8988T (cell line): Measurements from ENCODE around the gene ALDH2.
"Not testable (repeated sequence)": the region's sequence is repeated elsewhere in the genome, so short reads cannot be mapped to it uniquely, and the experiment has no call there.

Experiments used
- DNase-seq: peaks from one replicate; pipeline ENCODE4 v3.0.0; 2011

ALDH2 gene

DNA sequence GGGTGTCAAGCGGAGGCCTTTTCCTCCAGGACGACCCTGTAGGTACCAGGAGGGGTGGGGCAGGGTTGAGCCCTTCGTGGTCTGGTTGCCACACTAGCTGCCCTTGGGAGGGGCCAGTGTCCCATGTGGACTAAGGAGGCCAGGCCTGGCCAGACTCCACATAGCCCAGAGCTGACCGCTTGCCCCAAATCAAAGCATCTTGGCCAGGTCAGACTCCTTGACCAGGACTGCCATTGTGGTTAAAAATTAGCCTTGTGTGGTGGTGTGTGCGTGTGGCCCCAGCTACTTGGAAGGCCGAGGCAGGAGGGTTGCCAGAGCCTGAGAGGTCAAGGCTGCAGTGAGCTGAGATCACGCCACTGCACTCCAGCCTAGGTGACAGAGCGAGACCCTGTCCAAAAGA, 24.8 kb downstream of the ALDH2 start:
- DNase-seq = no peak

GRCh38 chr12:111792155-111792855, 25.6 kb downstream of the ALDH2 start:
- DNase-seq = no peak

GRCh38 chr12:111792856-111793235, 26.1 kb downstream of the ALDH2 start:
- no peak for DNase-seq

DNA sequence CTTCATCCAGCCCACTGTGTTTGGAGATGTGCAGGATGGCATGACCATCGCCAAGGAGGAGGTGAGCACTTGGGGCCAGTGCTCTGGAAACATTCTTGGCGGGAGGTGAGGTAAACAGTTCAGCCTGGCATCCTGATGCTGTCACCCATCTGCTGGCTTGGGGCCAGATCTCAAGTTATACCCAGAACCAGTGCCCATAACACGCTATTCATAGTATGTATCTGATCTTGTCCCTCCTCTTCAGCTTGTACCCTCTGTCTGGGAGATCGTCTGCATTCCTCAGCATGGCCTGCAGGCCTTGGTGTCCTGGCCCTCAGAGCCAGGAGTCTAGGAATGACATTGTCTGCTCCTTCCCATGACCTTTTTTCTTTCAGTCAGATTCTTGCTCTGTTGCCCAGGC, 31.4 kb downstream of the ALDH2 start:
- no peak for DNase-seq

GRCh38 chr12:111799758-111800157, 33.0 kb downstream of the ALDH2 start:
- DNase-seq = no peak

DNA sequence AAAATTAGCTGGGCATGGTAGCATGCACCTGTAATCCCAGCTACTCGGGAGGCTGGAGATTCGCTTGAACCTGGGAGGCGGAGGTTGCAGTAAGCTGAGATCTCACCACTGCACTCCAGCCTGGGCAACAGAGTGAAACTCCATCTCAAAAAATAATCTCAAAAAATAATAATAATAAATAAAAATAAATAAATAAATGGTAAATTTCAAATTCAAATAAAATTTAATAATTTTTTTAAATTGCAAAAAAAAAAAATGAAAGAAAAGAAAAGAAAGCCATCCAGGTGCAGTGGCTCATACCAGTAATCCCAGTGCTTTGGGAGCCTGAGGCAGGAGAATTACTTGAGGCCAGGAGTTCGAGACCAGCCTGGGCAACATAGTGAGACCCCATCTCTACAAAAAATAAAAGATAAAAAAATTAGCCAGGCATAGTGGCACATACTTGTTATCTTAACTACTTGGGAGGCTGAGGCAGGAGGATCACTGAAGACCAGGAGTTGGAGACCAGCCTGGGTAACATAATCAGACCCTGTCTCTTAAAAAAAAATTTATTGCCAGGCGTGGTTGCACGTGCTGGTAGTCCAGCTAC, 36.4 kb downstream of the ALDH2 start:
- no peak for DNase-seq

- no peak for DNase-seq
These were observed 37.1 kb downstream of the ALDH2 start for GRCh38 chr12:111803851-111804250.

GRCh38 chr12:111806304-111806703, 39.6 kb downstream of the ALDH2 start:
- no peak for DNase-seq

- DNase-seq = no peak
These were observed 40.5 kb downstream of the ALDH2 start for GRCh38 chr12:111807232-111807631.

GRCh38 chr12:111812881-111813741, 46.4 kb downstream of the ALDH2 start:
- DNase-seq = peak; percentile 73

- no peak for DNase-seq
These were observed 49.4 kb downstream of the ALDH2 start for GRCh38 chr12:111816065-111816615.

- not testable (repeated sequence) for DNase-seq
These were observed 50.2 kb downstream of the ALDH2 start for GRCh38 chr12:111816898-111817297.

DNA sequence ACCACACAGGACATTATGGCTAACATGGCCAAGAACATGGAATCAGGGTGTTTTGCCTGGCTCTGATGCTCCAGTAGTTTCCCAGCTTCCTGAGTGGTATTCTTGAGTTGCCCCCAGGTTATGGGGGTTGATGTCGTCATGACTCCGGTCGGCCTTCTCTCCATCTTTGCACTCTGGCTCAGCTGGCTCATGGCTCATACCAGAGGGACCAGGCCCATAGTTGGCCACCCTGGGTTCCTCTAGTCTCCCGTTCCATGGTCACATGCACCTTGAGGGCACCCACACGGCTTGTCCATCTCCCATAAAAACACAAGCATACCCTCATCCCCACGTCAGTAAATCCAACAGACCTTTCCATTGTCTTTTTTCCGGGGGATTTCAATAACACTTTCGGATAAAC, 51.6 kb downstream of the ALDH2 start:
- DNase-seq = no peak

- DNase-seq = no peak
These were observed 52.7 kb downstream of the ALDH2 start for GRCh38 chr12:111819191-111820158.

- not testable (repeated sequence) for DNase-seq
These were observed 54.1 kb downstream of the ALDH2 start for GRCh38 chr12:111820828-111821227.

DNA sequence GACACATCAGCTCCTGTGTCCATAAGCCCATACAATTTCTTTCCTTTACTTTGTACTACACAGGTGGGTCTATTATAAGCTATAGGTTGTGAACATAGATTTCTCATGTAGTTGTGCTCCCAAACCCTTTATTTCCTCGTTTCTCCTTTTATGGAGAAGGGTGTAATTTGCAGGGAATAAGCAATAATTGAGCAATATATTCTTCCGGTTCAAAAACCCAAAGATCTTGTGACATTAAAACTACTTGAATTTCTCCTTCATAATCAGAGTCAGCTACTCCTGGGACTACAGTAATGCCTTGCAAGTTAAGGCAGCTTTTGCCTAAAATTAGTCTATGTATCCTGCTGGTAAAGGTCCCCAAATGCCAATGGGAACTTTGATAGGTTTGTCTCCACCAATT, 56.2 kb downstream of the ALDH2 start:
- no peak for DNase-seq

GRCh38 chr12:111823891-111824290, 57.2 kb downstream of the ALDH2 start:
- no peak for DNase-seq

GRCh38 chr12:111824312-111824711, 57.6 kb downstream of the ALDH2 start:
- DNase-seq = not testable (repeated sequence)

DNA sequence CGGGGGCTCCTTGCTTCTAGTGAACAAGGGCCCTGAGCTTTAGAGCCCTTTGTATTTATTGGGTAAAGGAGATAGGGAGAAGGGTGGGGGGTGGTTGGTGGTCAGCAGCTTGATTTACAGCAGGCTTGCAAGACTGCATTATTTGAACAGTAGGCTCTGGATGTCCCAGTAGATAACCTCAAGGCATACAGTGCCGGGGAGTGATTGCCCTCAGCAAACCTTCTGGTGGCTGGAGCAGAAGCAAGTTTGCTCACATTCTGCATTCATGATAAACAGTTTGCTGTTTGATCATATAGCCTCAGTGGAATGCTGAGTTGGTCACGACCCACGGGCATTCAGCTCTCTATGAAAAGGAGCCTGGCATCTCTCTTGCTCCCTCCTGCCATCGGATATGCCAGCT, 58.8 kb downstream of the ALDH2 start:
- no peak for DNase-seq

DNA sequence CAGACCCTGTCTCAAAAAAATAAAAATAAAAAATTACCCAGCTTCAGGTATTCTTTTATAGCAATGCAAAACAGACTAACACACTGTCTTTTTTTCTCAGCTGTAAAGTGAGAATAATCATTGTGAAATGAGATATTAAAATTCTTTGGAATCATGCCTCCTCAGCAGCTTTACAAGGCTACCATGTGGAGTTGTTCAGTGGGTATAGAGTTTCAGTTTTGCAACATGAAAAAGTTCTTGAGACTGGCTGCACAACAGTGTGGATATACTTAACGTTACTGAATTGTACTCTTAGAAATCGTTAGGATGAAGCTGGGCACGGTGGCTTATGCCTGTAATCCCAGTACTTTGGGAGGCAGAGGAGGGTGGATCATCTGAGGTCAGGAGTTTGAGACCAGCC, 59.6 kb downstream of the ALDH2 start:
- DNase-seq = no peak

DNA sequence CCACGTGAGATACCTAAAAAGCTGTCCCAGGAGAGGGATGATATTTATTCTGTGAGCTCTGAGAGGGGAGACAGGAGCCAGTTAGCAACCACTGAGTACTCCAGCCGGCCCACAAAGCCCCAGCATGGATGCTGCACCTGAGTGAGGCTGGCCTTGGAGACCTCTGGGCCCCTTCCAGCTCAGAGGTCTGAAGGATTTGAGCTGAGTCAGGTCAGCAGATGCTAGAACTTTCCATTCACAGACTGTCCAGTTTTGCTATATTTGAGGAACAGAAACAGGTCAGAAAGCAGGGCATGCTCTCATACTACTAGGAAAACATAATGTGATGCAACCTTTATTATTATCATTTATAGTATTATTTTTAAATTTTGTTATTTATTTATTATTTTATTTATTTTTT, 60.3 kb downstream of the ALDH2 start:
- no peak for DNase-seq

- DNase-seq = no peak
These were observed 61.2 kb downstream of the ALDH2 start for GRCh38 chr12:111827907-111828306.
